Inferior parietal cortex (tissue), 1 donor: ENCODE data around the gene ARHGAP32.
A peak's percentile ranks its signal among the peaks of the same experiment; 100 is the strongest.

Experiments used
- DNase-seq: peaks from one replicate; pipeline ENCODE4 v3.0.0-alpha.2; 2016; ENCODE audit errors: extremely low spot score

ARHGAP32 gene

GRCh38 chr11:128956401-128957201 lies 235.5 kb downstream of the ARHGAP32 start:
- peak; percentile 92 for DNase-seq

- DNase-seq: no peak
Observed at GRCh38 chr11:128955636-128956035, 236.5 kb downstream of the ARHGAP32 start.

GRCh38 chr11:128953151-128953550 lies 239.0 kb downstream of the ARHGAP32 start:
- DNase-seq: no peak

- DNase-seq: no peak
Observed at GRCh38 chr11:128949791-128950454, 242.2 kb downstream of the ARHGAP32 start.

GRCh38 chr11:128948583-128948982 lies 243.5 kb downstream of the ARHGAP32 start:
- no peak for DNase-seq

GRCh38 chr11:128947773-128948172 lies 244.4 kb downstream of the ARHGAP32 start:
- DNase-seq: no peak

GRCh38 chr11:128946648-128947047 lies 245.5 kb downstream of the ARHGAP32 start:
- DNase-seq: no peak

GRCh38 chr11:128943428-128943976 lies 248.6 kb downstream of the ARHGAP32 start:
- no peak for DNase-seq

- no peak for DNase-seq
Observed at GRCh38 chr11:128942817-128943427, 249.2 kb downstream of the ARHGAP32 start, which contains the start of gene TP53AIP1. TP53AIP1 (minus strand) TSS chr11:128942871; CDS start chr11:128937818, 5,053 bp downstream.

GRCh38 chr11:128942272-128942612 lies 249.9 kb downstream of the ARHGAP32 start:
- DNase-seq: no peak

- no peak for DNase-seq
Observed at GRCh38 chr11:128941573-128942271, 250.4 kb downstream of the ARHGAP32 start.

- no peak for DNase-seq
Observed at GRCh38 chr11:128941110-128941509, 251.0 kb downstream of the ARHGAP32 start.

- no peak for DNase-seq
Observed at GRCh38 chr11:128940603-128941002, 251.5 kb downstream of the ARHGAP32 start.

- no peak for DNase-seq
Observed at GRCh38 chr11:128940156-128940555, 252.0 kb downstream of the ARHGAP32 start.

- no peak for DNase-seq
Observed at GRCh38 chr11:128939591-128939990, 252.5 kb downstream of the ARHGAP32 start.

GRCh38 chr11:128938156-128938885 lies 253.8 kb downstream of the ARHGAP32 start:
- no peak for DNase-seq

- no peak for DNase-seq
Observed at GRCh38 chr11:128937480-128937879, 254.6 kb downstream of the ARHGAP32 start.

GRCh38 chr11:128936606-128937251 lies 255.4 kb downstream of the ARHGAP32 start:
- DNase-seq: no peak

GRCh38 chr11:128934926-128935325 lies 257.2 kb downstream of the ARHGAP32 start:
- no peak for DNase-seq

- DNase-seq: no peak
Observed at GRCh38 chr11:128934351-128934750, 257.8 kb downstream of the ARHGAP32 start.
